ENCODE results near the gene FOXR1.

Gene FOXR1

GRCh38 chr11:119026970-119027369 is 55.4 kb downstream of the FOXR1 start:
- no peak for DNase-seq (ENCODE audit: low read depth)

DNA sequence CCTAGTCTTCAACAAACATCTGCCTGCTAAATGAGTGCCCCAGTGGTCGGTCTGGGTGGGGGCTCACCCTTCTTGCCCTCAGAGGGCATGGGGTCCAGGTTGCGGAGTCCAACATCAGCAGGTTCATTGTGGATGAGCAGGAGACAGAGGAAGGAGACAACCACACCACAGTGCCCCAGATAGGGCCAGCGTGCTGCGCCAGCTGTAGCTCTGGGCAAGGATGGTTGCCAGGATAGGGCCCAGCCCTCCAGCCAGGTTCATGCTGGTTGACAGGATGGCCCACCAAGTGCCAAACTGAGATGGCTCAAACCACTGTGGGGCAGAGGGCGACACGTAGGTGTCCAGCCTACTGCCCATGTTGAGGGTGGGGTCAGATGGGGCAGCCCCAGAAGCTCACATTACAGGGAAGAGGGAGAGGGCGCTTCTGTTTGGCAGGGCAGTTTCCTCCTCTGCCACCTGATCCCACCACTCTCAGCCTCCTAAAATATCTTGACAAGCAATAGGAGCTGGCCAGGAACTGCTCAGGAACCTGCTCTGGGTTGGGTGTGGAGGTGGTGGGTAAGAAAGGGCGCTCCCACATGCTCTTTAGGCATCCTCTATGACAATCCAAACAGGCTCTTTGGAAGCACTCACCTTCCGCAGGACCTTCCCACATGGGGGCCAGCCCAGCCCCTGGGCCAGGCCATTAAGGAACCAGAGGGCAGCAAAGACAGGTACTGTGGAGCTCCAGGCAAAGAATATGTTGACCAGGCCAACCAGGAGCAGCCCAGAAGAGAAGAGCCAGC is 56.2 kb downstream of the FOXR1 start:
- DNase-seq (ENCODE audit: low read depth): no peak

DNA sequence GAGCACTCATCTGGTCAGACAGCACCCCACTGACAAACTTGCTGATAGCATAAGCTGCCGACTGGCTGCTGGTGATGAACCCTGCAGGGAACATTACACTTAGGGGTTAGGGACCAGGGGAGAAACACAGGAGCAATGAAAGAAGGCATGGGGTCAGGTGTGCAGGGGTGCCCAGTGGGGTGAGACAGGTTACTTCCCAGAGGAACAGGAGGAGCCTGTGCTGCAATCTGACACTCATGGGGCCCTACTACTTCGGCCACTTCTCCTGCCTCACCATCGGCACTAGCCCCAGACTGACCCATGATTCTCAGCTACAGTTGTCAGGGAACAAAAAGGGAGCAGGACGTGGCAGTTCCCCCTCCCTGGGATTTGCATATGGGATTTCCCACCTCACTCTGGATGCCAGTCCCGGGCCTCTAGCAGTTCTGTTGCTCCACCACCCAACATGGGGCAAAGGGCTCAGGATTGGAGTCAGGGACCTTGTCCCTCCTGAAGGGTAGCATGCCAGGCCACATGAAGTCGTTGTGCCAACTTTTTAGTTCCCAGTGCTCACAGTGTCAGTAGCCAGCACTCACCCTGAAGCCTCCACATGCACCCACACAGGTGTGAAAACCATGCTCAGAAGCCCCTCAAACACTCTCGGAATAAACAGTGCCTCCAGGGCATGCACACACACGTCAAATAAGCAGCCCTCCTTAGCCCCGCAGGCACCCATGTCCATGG is 56.9 kb downstream of the FOXR1 start:
- DNase-seq (ENCODE audit: low read depth): no peak

DNA sequence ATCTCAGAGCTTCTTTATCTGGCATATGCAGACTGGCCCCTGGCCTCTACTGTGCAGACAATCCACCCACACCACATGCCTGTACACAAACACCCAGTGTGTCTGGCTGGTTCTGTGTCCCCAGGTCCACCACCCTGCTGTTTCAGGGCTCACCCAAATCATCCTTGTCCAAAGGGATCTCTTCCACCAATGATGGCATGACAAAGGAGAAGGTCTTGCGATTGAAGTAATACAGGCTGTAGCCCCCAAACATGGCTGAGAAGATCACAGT is 57.4 kb downstream of the FOXR1 start:
- DNase-seq (ENCODE audit: low read depth): no peak

GRCh38 chr11:119029340-119030028 is 57.9 kb downstream of the FOXR1 start:
- DNase-seq (ENCODE audit: low read depth): peak; percentile 46

- DNase-seq (ENCODE audit: low read depth): no peak
These were observed 58.4 kb downstream of the FOXR1 start for GRCh38 chr11:119030029-119030328.

DNA sequence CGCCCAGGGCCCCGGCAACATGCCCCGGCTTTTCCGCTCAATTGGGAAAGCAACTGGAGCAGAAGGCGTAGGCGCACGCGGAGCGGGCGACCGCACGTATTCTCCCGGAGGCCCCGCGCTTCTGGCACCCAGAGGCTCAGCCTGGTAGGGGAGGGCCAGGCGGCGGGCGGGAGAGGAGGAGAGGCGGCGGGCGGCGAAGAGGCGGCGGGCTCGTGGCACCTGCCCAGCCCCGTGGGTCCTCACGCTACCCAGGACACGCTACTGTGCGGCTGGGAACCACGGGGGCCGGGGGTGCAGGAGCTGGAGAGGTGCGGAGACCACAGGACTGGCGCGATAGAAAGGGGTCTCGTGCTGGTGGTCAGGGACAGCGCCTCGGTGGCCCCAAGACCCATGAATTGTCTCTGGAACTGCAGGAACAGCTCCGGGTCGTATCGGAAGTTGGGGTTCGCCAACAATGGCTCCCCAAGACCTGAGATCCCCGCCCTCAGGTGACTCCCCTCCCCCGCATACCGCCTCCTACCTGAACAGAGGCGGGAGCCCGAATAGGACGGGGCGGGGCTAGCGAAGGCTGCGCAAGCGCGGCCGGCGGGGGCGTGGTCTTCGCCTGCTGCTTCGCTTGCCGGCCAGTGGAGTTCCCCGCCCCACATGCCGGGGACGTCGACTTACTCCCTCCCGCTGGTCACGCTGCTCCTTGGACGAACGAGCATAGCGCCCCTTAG is 58.9 kb downstream of the FOXR1 start, which contains the start of gene SLC37A4:
Gene SLC37A4 (minus strand): TSS at position 549 of the 719 bp plus-strand sequence.
- DNase-seq (ENCODE audit: low read depth): peak; percentile 99

Measured in stimulated activated CD4-positive, alpha-beta T cell treated with anti-CD3 and anti-CD28 coated beads, Interleukin-2, amount 100 ng/mL, for 4 hours (primary cell).